T-cell (primary cell): ENCODE measurements around the gene MRPL20. TPM values are rescaled to one million over a fixed set of nuclear protein-coding genes. Genes with fewer than 3 reads are reported as not detected.
A peak's percentile ranks its signal among the peaks of the same experiment; 100 is the strongest.

Source experiments
- ATAC-seq, 4 experiments: fragments of 200-7000 bp in 3 of 4; fragments of 150-1000 bp in 1 of 4; cut with Tn5 transposase; replicated peaks in 1 of 4; 1 replicate in 3 of 4; 2 replicates in 1 of 4; pipeline ENCODE4 v1.10.0; 2021; ENCODE audit warnings: moderate library complexity in 3 of 4, mild to moderate bottlenecking in 2 of 4, moderate number of reproducible peaks in 1 of 4
- CTCF ChIA-PET, 2 donors: fragments of 300-600 bp; sonication (Branson Sonifier 250); formaldehyde crosslinking; loops; one replicate each; lab custom pipeline; 2022; ENCODE audit warnings: antibody characterized with exemption in 2 of 2; lab: Charles Lee
- POLR2A ChIA-PET, 2 donors: fragments of 300-600 bp; sonication (Branson Sonifier 250); formaldehyde crosslinking; loops; one replicate each; lab custom pipeline; 2022; ENCODE audit warnings: antibody characterized with exemption in 2 of 2; lab: Charles Lee
- DNase-seq, 35 experiments: peaks; one replicate each; pipeline versions ENCODE4 v3.0.0 to v3.0.0-alpha.2; 2013 to 2023
- H3K27ac ChIP-seq: one replicate; pipeline ENCODE4 v1.5.1; 2013; ENCODE audit warnings: low read length
- H3K27me3 ChIP-seq, 2 experiments: replicated peaks in 1 of 2; 1 replicate in 1 of 2; 2 replicates in 1 of 2; pipeline versions ENCODE4 v1.6.1 to v1.7.0; 2013; ENCODE audit warnings: low read length in 1 of 2, mixed read lengths in 1 of 2; ENCODE audit not compliant: control insufficient read depth in 2 of 2, insufficient read depth in 2 of 2; ENCODE audit errors: extremely low read depth in 1 of 2
- H3K36me3 ChIP-seq, 2 donors: 1 replicate in 1 of 2; 2 replicates in 1 of 2; pipeline versions ENCODE4 v1.6.1 to v1.7.0; 2013; ENCODE audit warnings: low read length in 1 of 2; ENCODE audit not compliant: control insufficient read depth in 2 of 2, insufficient read depth in 1 of 2; ENCODE audit errors: extremely low read depth in 1 of 2
- H3K4me1 ChIP-seq, 2 experiments: 1 replicate in 1 of 2; 2 replicates in 1 of 2; pipeline versions ENCODE4 v1.6.1 to v1.7.0; 2013; ENCODE audit warnings: low read length in 2 of 2, mixed read lengths in 1 of 2; ENCODE audit not compliant: insufficient read depth in 2 of 2, control insufficient read depth in 1 of 2; ENCODE audit errors: extremely low read depth in 1 of 2
- H3K4me3 ChIP-seq, 2 donors: 1 replicate in 1 of 2; 2 replicates in 1 of 2; pipeline versions ENCODE4 v1.5.1 to v1.7.0; 2013; ENCODE audit warnings: mild to moderate bottlenecking in 2 of 2, low read length in 1 of 2, moderate library complexity in 1 of 2; ENCODE audit not compliant: control insufficient read depth in 1 of 2; ENCODE audit errors: extremely low read depth in 1 of 2
- H3K9me3 ChIP-seq: 2 replicates; pipeline ENCODE4 v1.7.0; 2013
- H3K27ac Mint-ChIP-seq, 2 donors: one replicate each; pipeline ENCODE4 v1.8.0; 2020 to 2021; ENCODE audit warnings: mild to moderate bottlenecking in 2 of 2, mixed read lengths in 2 of 2
- H3K27me3 Mint-ChIP-seq, 2 donors: one replicate each; pipeline ENCODE4 v1.8.0; 2021 to 2022; ENCODE audit warnings: mixed read lengths in 2 of 2
- H3K36me3 Mint-ChIP-seq: one replicate; pipeline ENCODE4 v1.8.0; 2021; ENCODE audit warnings: mixed read lengths
- H3K4me1 Mint-ChIP-seq, 3 donors: one replicate each; pipeline ENCODE4 v1.8.0; 2020 to 2022; ENCODE audit warnings: mixed read lengths in 3 of 3, mild to moderate bottlenecking in 1 of 3
- H3K4me3 Mint-ChIP-seq, 3 donors: one replicate each; pipeline ENCODE4 v1.8.0; 2020 to 2022; ENCODE audit warnings: mild to moderate bottlenecking in 3 of 3, mixed read lengths in 3 of 3, moderate library complexity in 3 of 3
- H3K9me3 Mint-ChIP-seq, 3 donors: one replicate each; pipeline ENCODE4 v1.8.0; 2020 to 2022; ENCODE audit warnings: mixed read lengths in 3 of 3
- WGBS: methylation state at CpG from one replicate; pipeline ENCODE4 v1.1.5; 2013; ENCODE audit warnings: missing lambda C conversion rate; ENCODE audit not compliant: insufficient coverage; 5-methylcytosine and 5-hydroxymethylcytosine counted together
- total RNA-seq, 35 experiments: library from RNA in 6 of 35; stranded (reverse) in 6 of 35; fragments of 120-200 nt in 1 of 35; gene quantifications; one replicate each; pipeline versions ENCODE4 v1.2.1 to v1.2.4 and lab custom pipeline; 2013 to 2026

Gene MRPL20
- total RNA-seq, 5 donors from 2014 or later (not counting 1 experiment from before 2014, with no cell fraction given): 106 to 123 (median 114) TPM

GRCh38 chr1:1441002-1441888 is 34.2 kb upstream of the MRPL20 start:
- ChIA-PET POLR2A (interaction anchor here in 1 of 2 donors (1.0 kb wide), 1 partner anchor 10 kb away, joined by 4 read pairs; no protein-coding TSS in a partner anchor), CTCF (no interaction called here)
- peaks cover 0 to 19% of the 10 kb centered on the region in 2 experiments for H3K4me1 ChIP-seq
- peaks cover 0 to 6% (median 3%) of the 10 kb centered on the region in 3 donors for H3K4me1 Mint-ChIP-seq
- no peaks in the 10 kb centered on the region for H3K36me3 ChIP-seq
- H3K4me3 ChIP-seq: no peak overlapping the region
- peaks cover 0 to 48% of the 10 kb centered on the region in 2 experiments for H3K27me3 ChIP-seq
- no peak overlapping the region for H3K27ac Mint-ChIP-seq
- H3K36me3 Mint-ChIP-seq: no peaks in the 10 kb centered on the region
- peak in 28 of 35 experiments; percentile 14 to 70 (median 42) for DNase-seq
- peaks cover 0 to 26% of the 10 kb centered on the region in 2 donors for H3K27me3 Mint-ChIP-seq
- WGBS: 42% methylated on average over 27 of the region's 29 CpGs
- no peak overlapping the region for H3K27ac ChIP-seq
- H3K9me3 ChIP-seq: no peaks in the 10 kb centered on the region
- ATAC-seq: peak; percentile 85 to 95 (median 89)
- no peak overlapping the region for H3K4me3 Mint-ChIP-seq
- H3K9me3 Mint-ChIP-seq: no peaks in the 10 kb centered on the region

DNA sequence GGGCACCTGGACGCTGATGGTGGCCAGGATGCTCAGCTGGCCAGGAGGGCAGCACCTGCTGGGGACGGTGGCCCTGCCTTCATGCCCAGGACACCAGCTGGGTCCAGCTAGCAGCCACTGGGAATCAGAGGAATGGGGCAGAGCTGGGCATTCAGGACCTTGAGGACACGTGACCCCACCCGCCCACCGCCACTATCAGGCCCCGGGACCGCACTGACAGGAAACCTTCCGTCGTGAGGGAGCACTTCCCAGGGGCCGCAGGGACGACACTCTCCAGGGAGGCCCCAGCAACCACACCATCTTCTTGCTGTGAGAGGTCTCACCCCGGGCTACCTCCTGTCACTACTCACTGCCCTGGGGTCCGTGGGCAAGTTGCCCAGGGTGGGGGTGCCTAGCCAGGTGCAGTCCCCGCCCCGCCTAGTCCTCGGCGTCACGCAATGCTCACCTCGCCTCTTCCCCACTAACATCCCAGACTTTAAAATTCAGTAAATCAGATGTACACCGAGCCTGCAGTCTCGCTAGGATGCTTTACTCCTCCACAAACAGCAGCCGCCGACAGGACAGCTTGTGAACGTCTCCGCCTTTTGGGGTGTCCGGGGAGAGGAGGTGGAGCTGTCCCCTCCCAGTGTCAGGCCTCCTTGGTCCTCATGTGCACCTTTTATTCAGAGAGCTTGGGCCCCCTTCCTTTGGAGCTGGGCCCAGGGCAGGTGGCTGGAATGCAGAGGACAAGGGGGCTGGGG is 33.3 kb upstream of the MRPL20 start:
- Mint-ChIP-seq H3K27me3 (peaks cover 0 to 30% of the 10 kb centered on the region in 2 donors), H3K36me3 (no peaks in the 10 kb centered on the region), H3K27ac (no peak overlapping the region), H3K4me3 (no peak overlapping the region), H3K9me3 (no peaks in the 10 kb centered on the region), H3K4me1 (peaks cover 0 to 7% (median 4%) of the 10 kb centered on the region in 3 donors)
- no peak overlapping the region for H3K27ac ChIP-seq
- ATAC-seq (no peak), DNase-seq (no peak)
- H3K36me3 ChIP-seq: no peaks in the 10 kb centered on the region
- H3K9me3 ChIP-seq: no peaks in the 10 kb centered on the region
- peaks cover 2 to 24% of the 10 kb centered on the region in 2 experiments for H3K4me1 ChIP-seq
- WGBS: 84% methylated on average over 9 of the region's 26 CpGs
- ChIA-PET CTCF (no interaction called here), POLR2A (no interaction called here)
- peaks cover 0 to 53% of the 10 kb centered on the region in 2 experiments for H3K27me3 ChIP-seq
- no peak overlapping the region for H3K4me3 ChIP-seq

GRCh38 chr1:1439546-1440261 is 32.6 kb upstream of the MRPL20 start:
- Histone ChIP-seq H3K4me3 (no peak overlapping the region), H3K4me1 (peaks cover 2 to 30% of the 10 kb centered on the region in 2 experiments), H3K9me3 (no peaks in the 10 kb centered on the region), H3K27ac (no peak overlapping the region), H3K27me3 (peaks cover 0 to 60% of the 10 kb centered on the region in 2 experiments), H3K36me3 (no peaks in the 10 kb centered on the region)
- H3K4me1 Mint-ChIP-seq: peaks cover 0 to 11% (median 9%) of the 10 kb centered on the region in 3 donors
- H3K36me3 Mint-ChIP-seq: no peaks in the 10 kb centered on the region
- H3K4me3 Mint-ChIP-seq: no peak overlapping the region
- DNase-seq (no peak), ATAC-seq (no peak)
- WGBS: 80% methylated on average over 78 of the region's 82 CpGs
- CTCF ChIA-PET: no interaction called here
- POLR2A ChIA-PET: no interaction called here
- H3K27ac Mint-ChIP-seq: no peak overlapping the region
- H3K27me3 Mint-ChIP-seq: peaks cover 4 to 35% of the 10 kb centered on the region in 2 donors
- H3K9me3 Mint-ChIP-seq: no peaks in the 10 kb centered on the region

GRCh38 chr1:1438531-1439381 is 31.7 kb upstream of the MRPL20 start:
- Mint-ChIP-seq H3K4me1 (peaks cover 0 to 14% (median 9%) of the 10 kb centered on the region in 3 donors), H3K4me3 (no peak overlapping the region), H3K27me3 (peaks cover 4 to 33% of the 10 kb centered on the region in 2 donors), H3K36me3 (no peaks in the 10 kb centered on the region), H3K9me3 (no peaks in the 10 kb centered on the region), H3K27ac (no peak overlapping the region)
- Histone ChIP-seq H3K4me1 (peaks cover 2 to 39% of the 10 kb centered on the region in 2 experiments), H3K27me3 (peaks cover 0 to 69% of the 10 kb centered on the region in 2 experiments), H3K9me3 (no peaks in the 10 kb centered on the region), H3K4me3 (no peak overlapping the region), H3K27ac (no peak overlapping the region), H3K36me3 (no peaks in the 10 kb centered on the region)
- POLR2A ChIA-PET: no interaction called here
- ATAC-seq (no peak), DNase-seq (no peak)
- 90% methylated on average over 42 of the region's 45 CpGs for WGBS
- CTCF ChIA-PET: no interaction called here

DNA sequence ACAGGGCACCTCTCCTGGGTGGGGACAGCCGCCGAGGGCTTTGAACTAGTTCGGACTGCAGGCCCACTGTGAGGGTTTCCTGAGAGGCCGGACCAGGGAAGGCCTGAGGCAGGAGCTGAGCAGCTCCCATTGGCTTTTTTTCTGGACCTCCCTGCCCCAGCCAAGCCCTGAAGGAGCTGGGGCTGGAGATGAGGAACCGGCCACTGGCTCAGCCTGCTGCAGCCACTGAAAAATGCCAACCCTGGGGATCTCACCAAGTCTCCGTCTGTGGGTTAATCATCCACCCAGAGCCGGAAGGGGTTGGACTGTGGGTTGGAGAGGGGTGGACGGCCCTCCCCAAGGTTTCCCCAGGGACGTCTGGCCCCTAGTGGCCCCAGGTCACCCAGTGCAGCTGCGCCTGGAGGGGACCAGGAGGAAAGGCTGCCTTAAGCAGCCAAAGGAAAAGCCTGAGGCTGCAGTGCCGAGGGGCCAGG is 30.8 kb upstream of the MRPL20 start:
- H3K4me3 Mint-ChIP-seq: no peak overlapping the region
- peaks cover 0 to 14% (median 9%) of the 10 kb centered on the region in 3 donors for H3K4me1 Mint-ChIP-seq
- 51% methylated on average over 9 of the region's 11 CpGs for WGBS
- Histone ChIP-seq H3K36me3 (no peaks in the 10 kb centered on the region), H3K27ac (no peak overlapping the region), H3K4me3 (no peak overlapping the region), H3K4me1 (peaks cover 2 to 40% of the 10 kb centered on the region in 2 experiments), H3K9me3 (no peaks in the 10 kb centered on the region), H3K27me3 (peaks cover 0 to 77% of the 10 kb centered on the region in 2 experiments)
- ATAC-seq (no peak), DNase-seq (no peak)
- H3K36me3 Mint-ChIP-seq: no peaks in the 10 kb centered on the region
- H3K27me3 Mint-ChIP-seq: peaks cover 4 to 37% of the 10 kb centered on the region in 2 donors
- POLR2A ChIA-PET: no interaction called here
- CTCF ChIA-PET: no interaction called here
- no peak overlapping the region for H3K27ac Mint-ChIP-seq
- H3K9me3 Mint-ChIP-seq: no peaks in the 10 kb centered on the region
